Measurements from ENCODE around the gene LRRN3.

The LRRN3 gene

DNA sequence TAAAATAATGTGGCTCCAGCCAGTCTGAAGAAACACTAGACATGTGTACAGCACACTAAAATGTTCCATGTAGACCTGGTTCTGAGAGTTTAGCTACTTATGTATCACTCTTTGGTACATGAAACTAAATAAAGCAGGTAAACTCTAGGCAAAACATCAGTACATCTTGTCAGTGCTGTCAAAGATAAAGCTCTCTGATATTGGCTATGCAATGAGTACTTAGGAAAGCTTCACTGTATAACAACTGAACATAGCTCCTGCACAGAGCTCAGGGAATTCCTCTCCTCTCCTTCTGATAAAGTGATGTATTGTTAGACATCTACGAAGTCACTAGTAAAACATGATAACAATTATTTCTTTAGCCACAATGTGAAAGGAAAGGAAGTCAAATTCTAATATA, 3.5 kb downstream of the LRRN3 start:
- H3K9ac ChIP-seq (ENCODE audit: low read length), result no peak overlapping the region
- H3K36me3 ChIP-seq (ENCODE audit: insufficient read depth, low read length), result no peaks in the 10 kb centered on the region
- no peaks in the 10 kb centered on the region for H3K27me3 ChIP-seq (ENCODE audit: control insufficient read depth in 1 of 2, insufficient read depth in 2 of 2, low read length in 2 of 2)
- no peak overlapping the region for H3K4me3 ChIP-seq (ENCODE audit: low read depth in 1 of 2, low read length in 2 of 2)
- no peaks in the 10 kb centered on the region for H3K9me3 ChIP-seq (ENCODE audit: low read length)
- no peak overlapping the region for H3K27ac ChIP-seq (ENCODE audit: low read depth, low read length)
- H3K4me1 ChIP-seq (ENCODE audit: insufficient read depth, low read length), result peaks cover 26% of the 10 kb centered on the region

DNA sequence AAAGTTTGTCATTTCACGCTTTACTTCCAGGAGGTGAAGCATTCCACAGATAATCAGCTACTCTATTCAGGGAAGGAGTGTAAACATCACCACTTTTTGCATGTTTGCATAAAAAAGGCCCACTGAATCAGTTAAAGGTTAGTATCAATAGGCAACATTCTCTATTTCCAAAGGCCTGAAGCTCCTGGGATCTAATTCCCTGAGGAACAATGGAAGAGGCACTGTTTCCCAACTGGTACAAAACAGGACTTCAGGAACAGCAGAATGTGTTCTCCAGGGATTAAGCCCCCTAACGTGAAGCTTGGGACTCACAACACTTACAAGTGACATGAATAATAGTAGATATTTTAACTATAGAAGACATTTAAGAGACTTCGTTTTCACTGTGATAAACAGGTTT, 6.1 kb downstream of the LRRN3 start:
- Histone ChIP-seq H3K4me1 (ENCODE audit: insufficient read depth, low read length) (peaks cover 16% of the 10 kb centered on the region), H3K27ac (ENCODE audit: low read depth, low read length) (no peak overlapping the region), H3K9me3 (ENCODE audit: low read length) (no peaks in the 10 kb centered on the region), H3K9ac (ENCODE audit: low read length) (no peak overlapping the region), H3K4me3 (ENCODE audit: low read depth in 1 of 2, low read length in 2 of 2) (no peak overlapping the region), H3K36me3 (ENCODE audit: insufficient read depth, low read length) (no peaks in the 10 kb centered on the region), H3K27me3 (ENCODE audit: control insufficient read depth in 1 of 2, insufficient read depth in 2 of 2, low read length in 2 of 2) (no peaks in the 10 kb centered on the region)

DNA sequence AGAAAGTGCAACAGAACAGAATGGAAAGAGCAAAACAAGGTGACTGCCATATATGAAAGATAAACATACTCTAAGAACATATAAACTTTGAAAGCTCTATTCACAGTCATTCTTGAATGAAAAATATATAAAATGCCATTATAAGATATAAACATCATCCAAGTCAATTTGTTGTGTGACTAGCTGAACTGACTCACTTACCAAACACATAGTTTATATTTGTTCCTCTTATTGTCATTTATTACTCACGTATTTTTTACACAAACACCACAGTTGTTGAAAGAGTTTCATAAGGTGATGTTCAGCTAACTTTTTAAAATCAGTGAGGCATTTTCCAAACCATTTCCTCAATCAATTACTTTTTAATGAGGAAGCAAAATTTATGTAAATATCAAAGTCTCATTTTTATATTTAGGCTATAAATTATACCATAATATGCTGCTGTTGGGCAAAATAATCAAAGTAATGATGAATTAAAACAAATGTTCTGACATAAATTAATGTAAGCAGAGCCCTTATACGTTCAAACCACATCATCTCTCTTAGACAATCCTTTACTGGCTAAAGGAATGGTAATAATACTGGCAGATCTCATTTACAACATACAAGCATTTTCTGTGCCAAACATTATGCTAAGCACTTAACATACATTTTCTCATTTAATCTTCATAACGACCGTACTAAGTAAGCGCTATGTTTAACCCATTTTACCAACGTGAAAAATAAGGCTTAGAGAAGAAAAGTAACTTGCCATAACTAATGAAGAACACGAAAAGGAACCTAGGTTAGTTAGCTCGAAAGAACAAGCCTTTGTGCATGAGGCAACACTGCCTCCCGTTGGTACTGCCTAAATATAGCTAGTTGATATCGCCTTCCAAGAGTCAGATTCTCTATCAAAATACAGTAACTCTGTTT, 7.3 kb downstream of the LRRN3 start:
- Histone ChIP-seq H3K27ac (ENCODE audit: low read depth, low read length) (no peak overlapping the region), H3K9ac (ENCODE audit: low read length) (no peak overlapping the region), H3K4me3 (ENCODE audit: low read depth in 1 of 2, low read length in 2 of 2) (no peak overlapping the region), H3K27me3 (ENCODE audit: control insufficient read depth in 1 of 2, insufficient read depth in 2 of 2, low read length in 2 of 2) (no peaks in the 10 kb centered on the region), H3K4me1 (ENCODE audit: insufficient read depth, low read length) (peaks cover 4% of the 10 kb centered on the region), H3K9me3 (ENCODE audit: low read length) (no peaks in the 10 kb centered on the region), H3K36me3 (ENCODE audit: insufficient read depth, low read length) (no peaks in the 10 kb centered on the region)

DNA sequence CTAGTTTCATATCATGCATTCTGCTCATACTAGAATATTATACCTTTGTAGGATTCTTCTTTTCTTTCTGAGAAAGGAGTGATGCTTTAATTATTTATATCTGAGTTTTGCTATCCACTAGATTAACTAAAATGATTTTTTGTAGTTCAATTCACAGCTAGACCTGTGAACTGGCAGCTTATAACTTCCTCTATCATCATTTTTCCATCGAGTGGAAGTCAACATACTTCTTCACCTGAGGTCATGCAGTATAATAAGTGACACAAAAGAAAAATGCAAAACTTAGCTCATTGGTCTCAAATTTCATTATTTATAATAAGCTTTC, 8.0 kb downstream of the LRRN3 start:
- no peak overlapping the region for H3K4me3 ChIP-seq (ENCODE audit: low read depth in 1 of 2, low read length in 2 of 2)
- H3K36me3 ChIP-seq (ENCODE audit: insufficient read depth, low read length), result no peaks in the 10 kb centered on the region
- no peaks in the 10 kb centered on the region for H3K9me3 ChIP-seq (ENCODE audit: low read length)
- H3K9ac ChIP-seq (ENCODE audit: low read length), result no peak overlapping the region
- H3K4me1 ChIP-seq (ENCODE audit: insufficient read depth, low read length), result no peaks in the 10 kb centered on the region
- no peaks in the 10 kb centered on the region for H3K27me3 ChIP-seq (ENCODE audit: control insufficient read depth in 1 of 2, insufficient read depth in 2 of 2, low read length in 2 of 2)
- H3K27ac ChIP-seq (ENCODE audit: low read depth, low read length), result no peak overlapping the region

DNA sequence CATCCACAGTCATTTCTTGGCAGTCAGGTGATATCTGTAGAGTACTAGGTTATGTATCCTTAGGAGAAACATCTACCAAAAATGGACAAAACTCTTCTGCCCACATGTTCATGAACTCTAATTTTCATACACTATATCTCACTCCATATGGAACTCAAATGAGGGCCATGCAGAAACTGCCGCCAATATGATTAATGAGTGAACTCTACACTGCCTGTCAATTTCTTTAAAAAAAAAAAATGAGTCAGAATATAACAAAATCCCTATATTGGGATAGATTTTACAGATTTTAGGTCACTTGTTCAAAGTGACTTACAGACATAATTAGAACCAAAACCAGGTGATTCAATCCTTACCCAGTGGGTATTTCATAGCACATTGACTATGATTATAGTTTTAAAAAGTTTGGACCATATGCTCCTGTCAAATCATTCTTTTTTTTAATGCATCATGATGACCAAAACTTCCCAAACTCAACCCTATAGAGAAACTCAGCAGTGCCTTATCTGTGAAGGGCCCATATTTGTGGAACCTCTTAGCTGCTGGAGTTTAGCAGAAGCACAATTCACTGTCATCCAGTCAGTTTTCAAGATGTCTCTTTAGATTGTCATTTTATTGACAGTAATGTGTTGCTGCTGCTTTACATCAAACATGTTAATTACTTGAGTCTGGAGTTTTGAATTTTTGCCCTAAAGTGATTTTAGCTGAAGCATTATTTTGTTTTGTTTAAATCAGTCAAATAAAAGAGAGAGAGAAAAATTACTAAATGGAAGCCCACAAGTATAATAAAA, 11.1 kb downstream of the LRRN3 start:
- Histone ChIP-seq H3K4me1 (ENCODE audit: insufficient read depth, low read length) (no peaks in the 10 kb centered on the region), H3K36me3 (ENCODE audit: insufficient read depth, low read length) (no peaks in the 10 kb centered on the region), H3K9me3 (ENCODE audit: low read length) (no peaks in the 10 kb centered on the region), H3K27me3 (ENCODE audit: control insufficient read depth in 1 of 2, insufficient read depth in 2 of 2, low read length in 2 of 2) (no peaks in the 10 kb centered on the region), H3K27ac (ENCODE audit: low read depth, low read length) (no peak overlapping the region), H3K4me3 (ENCODE audit: low read depth in 1 of 2, low read length in 2 of 2) (no peak overlapping the region), H3K9ac (ENCODE audit: low read length) (no peak overlapping the region)

DNA sequence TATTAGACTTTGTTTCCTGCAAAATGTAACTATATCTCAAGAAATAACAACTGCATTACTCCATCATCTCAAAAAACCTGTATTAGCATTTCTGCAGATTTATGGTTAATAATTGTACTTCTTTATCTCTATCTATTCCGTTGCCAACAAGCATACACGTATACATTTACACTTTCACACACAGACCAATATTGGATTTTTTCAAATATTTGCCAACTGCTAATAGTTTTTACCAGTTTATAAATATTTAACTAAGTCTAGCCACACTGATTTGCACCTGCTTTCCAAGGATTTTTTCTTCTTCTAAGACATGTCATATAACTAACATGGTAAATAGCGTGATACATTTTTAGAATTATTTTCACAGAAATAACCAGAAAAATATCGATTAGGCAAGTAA, 12.2 kb downstream of the LRRN3 start:
- no peak overlapping the region for H3K27ac ChIP-seq (ENCODE audit: low read depth, low read length)
- H3K27me3 ChIP-seq (ENCODE audit: control insufficient read depth in 1 of 2, insufficient read depth in 2 of 2, low read length in 2 of 2), result no peaks in the 10 kb centered on the region
- H3K9me3 ChIP-seq (ENCODE audit: low read length), result no peaks in the 10 kb centered on the region

DNA sequence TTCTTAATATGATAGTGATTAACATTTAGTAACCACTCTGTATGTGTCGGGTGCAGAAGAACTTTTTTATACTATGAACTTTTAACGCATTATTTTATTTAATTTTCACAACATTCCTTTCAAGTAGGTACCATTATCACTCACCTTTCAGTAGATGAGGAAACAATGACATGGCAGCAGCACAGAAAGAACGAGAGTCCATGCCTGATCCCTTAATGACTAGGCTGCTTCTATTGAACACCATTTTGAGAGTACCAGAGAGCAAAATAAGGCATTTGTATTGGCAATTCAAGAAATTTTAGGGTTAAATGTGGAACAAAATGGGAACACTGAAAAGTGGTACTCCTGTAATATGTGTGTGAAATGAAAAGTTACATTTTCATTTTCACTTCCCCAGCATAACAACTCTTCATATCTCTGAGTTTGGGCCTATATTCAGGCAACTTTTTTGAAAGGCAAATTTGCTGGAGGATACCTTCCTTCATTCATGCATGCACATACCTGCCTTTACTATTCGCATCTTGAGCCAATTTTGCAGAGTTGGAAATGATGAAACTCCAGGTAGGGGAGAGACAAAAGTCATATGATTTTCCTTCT, 12.8 kb downstream of the LRRN3 start:
- Histone ChIP-seq H3K4me3 (ENCODE audit: low read depth in 1 of 2, low read length in 2 of 2) (no peak overlapping the region), H3K27me3 (ENCODE audit: control insufficient read depth in 1 of 2, insufficient read depth in 2 of 2, low read length in 2 of 2) (no peaks in the 10 kb centered on the region), H3K27ac (ENCODE audit: low read depth, low read length) (no peak overlapping the region), H3K9ac (ENCODE audit: low read length) (no peak overlapping the region), H3K36me3 (ENCODE audit: insufficient read depth, low read length) (no peaks in the 10 kb centered on the region), H3K4me1 (ENCODE audit: insufficient read depth, low read length) (no peaks in the 10 kb centered on the region), H3K9me3 (ENCODE audit: low read length) (no peaks in the 10 kb centered on the region)

More for the DNA sequence above, 12.2 kb downstream of the LRRN3 start:
- Histone ChIP-seq H3K9ac (ENCODE audit: low read length) (no peak overlapping the region), H3K36me3 (ENCODE audit: insufficient read depth, low read length) (no peaks in the 10 kb centered on the region), H3K4me3 (ENCODE audit: low read depth in 1 of 2, low read length in 2 of 2) (no peak overlapping the region), H3K4me1 (ENCODE audit: insufficient read depth, low read length) (no peaks in the 10 kb centered on the region)

DNA sequence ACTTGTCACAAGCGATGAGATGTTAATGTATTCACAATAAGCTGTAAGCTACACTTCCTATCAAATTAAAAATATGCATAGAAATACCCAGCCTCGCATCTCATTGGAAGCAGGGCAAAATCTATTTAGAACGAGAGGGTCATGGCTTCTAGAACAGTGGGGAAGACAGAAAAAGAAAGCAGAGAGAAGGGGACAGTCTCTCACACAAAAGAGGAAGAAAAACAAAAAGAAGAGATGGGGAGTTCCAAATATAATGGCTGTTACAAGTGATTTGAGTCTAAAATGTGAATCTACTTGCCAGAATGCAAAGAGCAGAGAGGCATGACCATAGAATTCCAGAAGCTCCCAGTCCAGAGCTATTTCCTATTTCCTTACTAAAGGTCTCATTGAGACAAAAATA, 13.8 kb downstream of the LRRN3 start:
- no peaks in the 10 kb centered on the region for H3K27me3 ChIP-seq (ENCODE audit: control insufficient read depth in 1 of 2, insufficient read depth in 2 of 2, low read length in 2 of 2)
- H3K4me3 ChIP-seq (ENCODE audit: low read depth in 1 of 2, low read length in 2 of 2), result no peak overlapping the region
- no peaks in the 10 kb centered on the region for H3K4me1 ChIP-seq (ENCODE audit: insufficient read depth, low read length)
- no peak overlapping the region for H3K27ac ChIP-seq (ENCODE audit: low read depth, low read length)
- no peak overlapping the region for H3K9ac ChIP-seq (ENCODE audit: low read length)
- no peaks in the 10 kb centered on the region for H3K36me3 ChIP-seq (ENCODE audit: insufficient read depth, low read length)
- H3K9me3 ChIP-seq (ENCODE audit: low read length), result no peaks in the 10 kb centered on the region

DNA sequence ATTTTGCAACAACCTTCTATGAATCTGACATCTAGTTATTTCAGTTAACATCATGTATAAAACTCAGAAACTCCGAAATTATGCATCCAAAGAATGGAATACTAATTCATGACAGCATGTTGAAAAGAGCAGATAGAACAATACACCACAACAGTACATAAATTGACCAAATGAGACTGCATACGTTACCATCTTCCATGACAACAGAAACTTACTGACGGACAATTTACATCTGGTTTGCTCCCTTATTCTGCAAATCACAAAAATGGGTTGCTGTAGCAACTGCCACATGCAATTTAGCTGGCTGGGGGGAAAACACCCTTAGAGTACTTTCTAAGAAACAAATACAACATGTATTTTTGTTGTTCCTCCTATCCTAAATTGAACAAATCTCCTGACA, 14.3 kb downstream of the LRRN3 start:
- no peak overlapping the region for H3K4me3 ChIP-seq (ENCODE audit: low read depth in 1 of 2, low read length in 2 of 2)
- H3K4me1 ChIP-seq (ENCODE audit: insufficient read depth, low read length), result no peaks in the 10 kb centered on the region
- H3K9ac ChIP-seq (ENCODE audit: low read length), result no peak overlapping the region
- no peak overlapping the region for H3K27ac ChIP-seq (ENCODE audit: low read depth, low read length)
- no peaks in the 10 kb centered on the region for H3K36me3 ChIP-seq (ENCODE audit: insufficient read depth, low read length)
- no peaks in the 10 kb centered on the region for H3K9me3 ChIP-seq (ENCODE audit: low read length)
- H3K27me3 ChIP-seq (ENCODE audit: control insufficient read depth in 1 of 2, insufficient read depth in 2 of 2, low read length in 2 of 2), result no peaks in the 10 kb centered on the region

DNA sequence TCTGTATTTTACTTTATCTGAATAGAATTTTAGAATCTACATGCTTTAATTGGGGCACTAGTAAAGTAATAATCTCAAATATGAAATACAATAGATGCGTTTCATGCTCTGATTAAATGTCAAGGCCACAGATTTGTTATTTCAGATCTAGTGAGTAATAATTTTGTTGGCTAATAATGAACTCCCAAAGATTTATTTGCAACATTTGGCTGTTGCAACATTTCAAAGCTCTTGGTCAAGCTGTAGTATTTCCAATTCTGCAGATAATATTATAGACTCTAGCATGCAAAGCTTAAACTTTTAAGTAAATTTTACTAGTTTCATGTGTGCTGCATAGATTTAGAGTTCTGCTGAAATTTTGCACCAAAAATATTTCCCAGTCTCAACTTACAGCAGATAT, 16.7 kb downstream of the LRRN3 start:
- Histone ChIP-seq H3K4me3 (ENCODE audit: low read depth in 1 of 2, low read length in 2 of 2) (no peak overlapping the region), H3K36me3 (ENCODE audit: insufficient read depth, low read length) (no peaks in the 10 kb centered on the region), H3K4me1 (ENCODE audit: insufficient read depth, low read length) (no peaks in the 10 kb centered on the region), H3K27me3 (ENCODE audit: control insufficient read depth in 1 of 2, insufficient read depth in 2 of 2, low read length in 2 of 2) (no peaks in the 10 kb centered on the region), H3K9ac (ENCODE audit: low read length) (no peak overlapping the region), H3K9me3 (ENCODE audit: low read length) (no peaks in the 10 kb centered on the region), H3K27ac (ENCODE audit: low read depth, low read length) (no peak overlapping the region)

DNA sequence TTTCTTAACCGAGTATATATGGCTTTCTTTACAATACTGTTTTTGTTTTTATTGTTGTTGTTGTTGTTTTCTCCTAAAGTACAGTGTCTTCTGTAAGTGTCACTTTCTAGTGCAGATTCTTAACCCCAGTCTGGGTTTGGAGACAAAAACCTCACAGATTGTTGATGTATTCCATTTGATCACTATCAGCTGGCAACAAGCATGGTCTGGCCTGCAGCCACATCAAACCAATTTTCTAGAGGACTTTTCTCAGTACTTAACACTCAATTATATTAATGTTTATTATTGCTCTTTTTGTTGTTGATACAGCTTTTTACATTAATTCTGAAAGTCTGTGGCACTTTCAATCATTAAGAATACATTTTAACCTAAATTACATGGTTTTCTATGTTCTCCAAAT, 17.1 kb downstream of the LRRN3 start:
- Histone ChIP-seq H3K4me1 (ENCODE audit: insufficient read depth, low read length) (no peaks in the 10 kb centered on the region), H3K4me3 (ENCODE audit: low read depth in 1 of 2, low read length in 2 of 2) (no peak overlapping the region), H3K36me3 (ENCODE audit: insufficient read depth, low read length) (no peaks in the 10 kb centered on the region), H3K9ac (ENCODE audit: low read length) (no peak overlapping the region), H3K27me3 (ENCODE audit: control insufficient read depth in 1 of 2, insufficient read depth in 2 of 2, low read length in 2 of 2) (no peaks in the 10 kb centered on the region), H3K27ac (ENCODE audit: low read depth, low read length) (no peak overlapping the region), H3K9me3 (ENCODE audit: low read length) (no peaks in the 10 kb centered on the region)
